H1 (cell line): Measurements from ENCODE around the gene NME3. TPM values are rescaled to one million over a fixed set of nuclear protein-coding genes. Genes with fewer than 3 reads are reported as not detected.

Source experiments
- CTCF ChIA-PET: fragments of 300-600 bp; sonication (Branson Sonifier 250); formaldehyde crosslinking; loops from one replicate; lab custom pipeline; 2021; ENCODE audit not compliant: partially characterized antibody; lab: Charles Lee
- POLR2A ChIA-PET: fragments of 300-600 bp; sonication (Branson Sonifier 250); formaldehyde crosslinking; loops from one replicate; lab custom pipeline; 2021; ENCODE audit warnings: inconsistent platforms; ENCODE audit not compliant: partially characterized antibody; lab: Charles Lee
- DNase-seq, 2 experiments: peaks; one replicate each; pipeline versions ENCODE4 v3.0.0 to v3.0.0-alpha.2; 2010 to 2022; ENCODE audit warnings: low spot score in 2 of 2, low read depth in 1 of 2, mixed read lengths in 1 of 2
- FAIRE-seq: peaks from 2 replicates; lab custom pipeline; 2011; peaks lifted over from hg19 to GRCh38; lab: Jason Lieb, UNC
- H2AFZ ChIP-seq: 2 replicates; pipeline ENCODE4 v1.8.1; 2012; ENCODE audit warnings: low read length, inconsistent platforms
- H2AK5ac ChIP-seq: 2 replicates; pipeline ENCODE4 v1.6.1; 2013; ENCODE audit warnings: low read depth, low read length
- H2BK120ac ChIP-seq: replicated peaks from 2 replicates; pipeline ENCODE3; 2013; ENCODE audit warnings: low read depth, low read length, inconsistent platforms
- H2BK12ac ChIP-seq: 2 replicates; pipeline ENCODE4 v1.6.1; 2013; ENCODE audit warnings: low read depth, low read length
- H2BK15ac ChIP-seq: 2 replicates; pipeline ENCODE4 v1.6.1; 2013; ENCODE audit warnings: low read length
- H2BK20ac ChIP-seq: 2 replicates; pipeline ENCODE4 v1.6.1; 2013; ENCODE audit warnings: low read length
- H2BK5ac ChIP-seq: 2 replicates; pipeline ENCODE4 v1.6.1; 2013; ENCODE audit warnings: low read depth, low read length
- H3K14ac ChIP-seq: 2 replicates; pipeline ENCODE4 v1.6.1; 2013; ENCODE audit warnings: inconsistent platforms; ENCODE audit not compliant: insufficient read length
- H3K18ac ChIP-seq: 2 replicates; pipeline ENCODE4 v1.6.1; 2013; ENCODE audit warnings: low read length; ENCODE audit errors: extremely low read depth
- H3K23ac ChIP-seq: 2 replicates; pipeline ENCODE4 v1.6.1; 2013; ENCODE audit warnings: inconsistent platforms; ENCODE audit not compliant: insufficient read length
- H3K23me2 ChIP-seq: 2 replicates; pipeline ENCODE4 v1.6.1; 2013; ENCODE audit warnings: low read depth, low read length
- H3K27ac ChIP-seq: 2 replicates; pipeline ENCODE4 v1.6.1; 2011; ENCODE audit warnings: low read depth, low read length, inconsistent platforms
- H3K27me3 ChIP-seq, 4 experiments: replicated peaks in 1 of 4; 1 replicate in 1 of 4; 2 replicates in 3 of 4; pipeline versions ENCODE4 v1.6.1 to v1.8.1; 2011 to 2013; ENCODE audit warnings: low read length in 3 of 4, mild to moderate bottlenecking in 3 of 4, inconsistent platforms in 2 of 4, mixed read lengths in 2 of 4, moderate library complexity in 1 of 4; ENCODE audit not compliant: control insufficient read depth in 3 of 4, insufficient read depth in 3 of 4; ENCODE audit errors: extremely low read depth in 1 of 4
- H3K36me3 ChIP-seq, 4 experiments: 2 replicates each; pipeline versions ENCODE4 v1.6.1 to v1.8.1; 2011 to 2013; ENCODE audit warnings: mild to moderate bottlenecking in 4 of 4, low read length in 3 of 4, moderate library complexity in 2 of 4, control low read depth in 1 of 4, inconsistent platforms in 1 of 4; ENCODE audit not compliant: insufficient read depth in 4 of 4, control insufficient read depth in 2 of 4
- H3K4ac ChIP-seq: replicated peaks from 2 replicates; pipeline ENCODE3; 2013; ENCODE audit warnings: low read length, low read depth, mixed read lengths, inconsistent platforms; ENCODE audit not compliant: insufficient read length
- H3K4me1 ChIP-seq, 4 experiments: replicated peaks in 1 of 4; 1 replicate in 1 of 4; 2 replicates in 3 of 4; pipeline versions ENCODE4 v1.6.1 to v1.8.1; 2011 to 2013; ENCODE audit warnings: low read length in 3 of 4, inconsistent platforms in 2 of 4, mixed read lengths in 1 of 4; ENCODE audit not compliant: insufficient read depth in 4 of 4, control insufficient read depth in 3 of 4
- H3K4me2 ChIP-seq, 2 experiments: 2 replicates each; pipeline versions ENCODE4 v1.6.1 to v1.8.1; 2011 to 2013; ENCODE audit warnings: low read depth in 2 of 2, low read length in 2 of 2, control low read depth in 1 of 2, inconsistent platforms in 1 of 2, mild to moderate bottlenecking in 1 of 2; ENCODE audit not compliant: insufficient read depth in 1 of 2
- H3K4me3 ChIP-seq, 4 experiments: fragments of 200-600, 300-600 bp in 1 of 4; sonication (generic), shearing (Covaris generic), sonication (Bioruptor Twin) in 1 of 4; 2 replicates each; pipeline versions ENCODE4 v1.5.1 to v1.8.1; 2011 to 2016; ENCODE audit warnings: low read length in 4 of 4, low read depth in 3 of 4, control low read depth in 2 of 4, inconsistent platforms in 2 of 4, mild to moderate bottlenecking in 2 of 4, mixed read lengths in 1 of 4, moderate library complexity in 1 of 4; ENCODE audit not compliant: insufficient read depth in 2 of 4; ENCODE audit errors: extremely low read depth in 1 of 4
- H3K56ac ChIP-seq: replicated peaks from 2 replicates; pipeline ENCODE3; 2013; ENCODE audit warnings: low read depth, mild to moderate bottlenecking, mixed read lengths, low read length, inconsistent platforms; ENCODE audit not compliant: insufficient read length
- H3K79me1 ChIP-seq: 2 replicates; pipeline ENCODE4 v1.6.1; 2013; ENCODE audit warnings: low read depth, low read length, control low read depth
- H3K79me2 ChIP-seq, 2 experiments: 2 replicates each; pipeline versions ENCODE4 v1.6.1 to v1.8.1; 2012 to 2013; ENCODE audit warnings: low read length in 2 of 2, mild to moderate bottlenecking in 2 of 2, inconsistent platforms in 1 of 2; ENCODE audit not compliant: insufficient read depth in 2 of 2, control insufficient read depth in 1 of 2
- H3K9ac ChIP-seq, 4 experiments: replicated peaks in 1 of 4; 1 replicate in 1 of 4; 2 replicates in 3 of 4; pipeline versions ENCODE4 v1.6.1 to v1.8.1; 2011 to 2013; ENCODE audit warnings: low read depth in 3 of 4, low read length in 3 of 4, control low read depth in 2 of 4, mild to moderate bottlenecking in 2 of 4, moderate library complexity in 2 of 4, inconsistent platforms in 1 of 4; ENCODE audit errors: extremely low read depth in 1 of 4
- H3K9me3 ChIP-seq, 2 experiments: 2 replicates each; pipeline versions ENCODE4 v1.6.1 to v1.8.1; 2012 to 2013; ENCODE audit warnings: mild to moderate bottlenecking in 2 of 2, moderate library complexity in 2 of 2, control low read depth in 1 of 2, inconsistent platforms in 1 of 2, low read depth in 1 of 2, low read length in 1 of 2, mixed read lengths in 1 of 2; ENCODE audit not compliant: insufficient read depth in 2 of 2
- H4K20me1 ChIP-seq, 2 experiments: replicated peaks in 1 of 2; 2 replicates each; pipeline versions ENCODE3 to v1.8.1; 2011 to 2013; ENCODE audit warnings: inconsistent platforms in 2 of 2, low read length in 2 of 2, mild to moderate bottlenecking in 1 of 2; ENCODE audit not compliant: insufficient read depth in 2 of 2, control insufficient read depth in 1 of 2
- H4K5ac ChIP-seq: 2 replicates; pipeline ENCODE4 v1.6.1; 2013; ENCODE audit warnings: low read length, low read depth, mixed read lengths, inconsistent platforms; ENCODE audit not compliant: insufficient read length
- H4K8ac ChIP-seq: 2 replicates; pipeline ENCODE4 v1.8.0; 2013; ENCODE audit warnings: mild to moderate bottlenecking, moderate library complexity, low read length, inconsistent platforms; ENCODE audit not compliant: insufficient read depth; ENCODE audit errors: extremely low read depth
- H4K91ac ChIP-seq: replicated peaks from 2 replicates; pipeline ENCODE3; 2013; ENCODE audit warnings: low read length, mixed read lengths, inconsistent platforms; ENCODE audit not compliant: insufficient read length
- BRCA1 ChIP-seq: IDR thresholded peaks from 2 replicates; pipeline ENCODE4 v1.6.1; 2012; ENCODE audit warnings: low read depth, low read length, improper control_type of control experiment
- FOSL1 ChIP-seq: IDR thresholded peaks from 2 replicates; pipeline ENCODE4 v1.6.1; 2011; ENCODE audit warnings: mild to moderate bottlenecking, low read depth, low read length, moderate library complexity; ENCODE audit not compliant: insufficient read depth
- PHF8 ChIP-seq: fragments of 200-600 bp; sonication (generic); conservative IDR thresholded peaks from 2 replicates; pipeline ENCODE4 v1.7.1; 2012; ENCODE audit warnings: low read depth, mild to moderate bottlenecking, inconsistent platforms, low read length, moderate library complexity
- POLR2A ChIP-seq, 2 experiments: IDR thresholded peaks; 1 replicate in 1 of 2; 2 replicates in 1 of 2; pipeline ENCODE4 v1.6.1; 2011; ENCODE audit warnings: low read depth in 2 of 2, low read length in 2 of 2, mild to moderate bottlenecking in 2 of 2; ENCODE audit errors: control extremely low read depth in 1 of 2
- SRF ChIP-seq: IDR thresholded peaks from 2 replicates; pipeline ENCODE4 v1.6.1; 2011; ENCODE audit warnings: mild to moderate bottlenecking, low read depth, low read length, moderate library complexity
- WGBS, 2 experiments: shearing (Covaris generic) in 1 of 2; methylation state at CpG; one replicate each; pipeline versions ENCODE4 v1.1.6 to v1.1.7; 2013 to 2015; ENCODE audit warnings: low lambda C conversion rate in 2 of 2, mixed read lengths in 2 of 2, inconsistent platforms in 1 of 2, low coverage in 1 of 2, missing lambda C conversion rate in 1 of 2; ENCODE audit not compliant: insufficient replicate concordance in 2 of 2, insufficient coverage in 1 of 2, insufficient read length in 1 of 2; ENCODE audit errors: extremely low coverage in 1 of 2, missing lambda C conversion rate in 1 of 2; 5-methylcytosine and 5-hydroxymethylcytosine counted together
- polyA plus RNA-seq, 7 experiments: library from polyadenylated mRNA; depleted of rRNA in 3 of 7; stranded (reverse) in 5 of 7; unstranded in 2 of 7; fragments of >200 nt in 5 of 7; fragments of 200-250 nt in 2 of 7; gene quantifications; 1 replicate in 5 of 7; 2 replicates in 1 of 7; 4 replicates in 1 of 7; pipeline versions ENCODE4 v1.2.1 to v1.2.3, GENCODE V29; 2011 to 2013; ENCODE audit warnings: missing spikeins in 2 of 7, mixed read lengths in 2 of 7
- total RNA-seq: library from RNA; stranded (reverse); fragmentation: NEBNext Ultra II Directional; extraction: Animal tissue kit (Norgen Biotek cat#: 25700); gene quantifications from 2 replicates; pipeline ENCODE4 v1.2.1, GENCODE V29; 2021

Gene NME3
- total and polyA plus RNA-seq, 2 of the 8 experiments (the other 6 are each of a cell fraction or from before 2014, with no cell fraction given) = 72.5 to 163 TPM

- H2BK12ac ChIP-seq = no peak overlapping the region
Measured at GRCh38 chr16:1775006-1775845, 3.9 kb upstream of the NME3 start.

More at GRCh38 chr16:1775006-1775845, 3.9 kb upstream of the NME3 start:
- Histone ChIP-seq H3K4me2 (no peak overlapping the region; a peak in 1 of 4 replicates), H3K79me1 (peaks cover 6% of the 10 kb centered on the region), H2AK5ac (no peak overlapping the region), H3K27me3 (no peaks in the 10 kb centered on the region), H3K9ac (no peak overlapping the region), H2BK5ac (no peak overlapping the region), H3K36me3 (peaks cover 0 to 23% (median 8%) of the 10 kb centered on the region in 4 experiments; a peak in 5 of 8 replicates), H4K8ac (peak overlapping the region; percentile 46; the same call in 1 of the 2 replicates), H2AFZ (no peak overlapping the region), H4K91ac (no peak overlapping the region), H3K27ac (no peak overlapping the region), H4K20me1 (peaks cover 0 to 30% of the 10 kb centered on the region in 2 experiments), H3K4me3 (no peak overlapping the region), H2BK20ac (no peak overlapping the region), H4K5ac (no peak overlapping the region), H3K4me1 (peaks cover 0 to 8% (median 5%) of the 10 kb centered on the region in 4 experiments; a peak in 5 of 7 replicates), H3K14ac (no peak overlapping the region), H3K4ac (no peak overlapping the region), H3K23me2 (peaks cover 17% of the 10 kb centered on the region), H3K18ac (no peak overlapping the region), H3K56ac (no peak overlapping the region), H3K9me3 (no peaks in the 10 kb centered on the region), H2BK15ac (no peak overlapping the region), H3K23ac (no peak overlapping the region), H3K79me2 (peaks cover 0 to 15% of the 10 kb centered on the region in 2 experiments; a peak in 1 of 4 replicates), H2BK120ac (no peak overlapping the region)
- FAIRE-seq (no peak), DNase-seq (no peak)
- ChIA-PET CTCF (interaction anchor here (1.1 to 2.7 kb wide), 7 partner anchors 8 to 48 kb away, joined by 3 to 13 read pairs (median 5); partner anchors contain the start of genes IGFALS, NUBP2 and SPSB3), POLR2A (interaction anchor here (0.6 to 13.5 kb wide), 10 partner anchors 4 to 1355 kb away, joined by 3 to 246 read pairs (median 4); partner anchors contain the start of genes EME2, JPT2, MRPS34 and NME3)
- WGBS, 2 experiments = 94% methylated on average over 20 of the region's 30 CpGs; no CpG with 5 or more reads in 1 of the 2 experiments
- TF ChIP-seq FOSL1 (no peak), BRCA1 (no peak), PHF8 (no peak), POLR2A (IDR thresholded peaks at IDR 0.05; ENCODE audit: control extremely low read depth in 1 of 2, low read depth in 2 of 2, low read length in 2 of 2) (peak in 1 of 2 experiments; percentile 17; a peak in 1 of 3 replicates), SRF (no peak)
